ENCODE data around the gene RITA1.

RITA1 gene

GRCh38 chr12:113165521-113166450 is 19.7 kb upstream of the RITA1 start:
- DNase-seq (ENCODE audit: low spot score): no peak
- ChIA-PET POLR2A (ENCODE audit: low non-redundant PET) (no interaction called here), CTCF (interaction anchor here (0.5 to 1.0 kb wide), 3 partner anchors 9 to 747 kb away, joined by 3 to 4 read pairs (median 3); partner anchors contain the start of gene PTPN11)
- TF ChIP-seq CTCF (conservative IDR thresholded peaks at IDR 0.05; ENCODE audit: low read depth): no peak
- H3K27ac ChIP-seq: no peak overlapping the region

GRCh38 chr12:113167868-113168267 is 17.7 kb upstream of the RITA1 start:
- TF ChIP-seq CTCF (conservative IDR thresholded peaks at IDR 0.05; ENCODE audit: low read depth): no peak
- ChIA-PET CTCF (no interaction called here), POLR2A (ENCODE audit: low non-redundant PET) (no interaction called here)
- no peak for DNase-seq (ENCODE audit: low spot score)
- H3K27ac ChIP-seq: no peak overlapping the region

- TF ChIP-seq CTCF (conservative IDR thresholded peaks at IDR 0.05; ENCODE audit: low read depth): no peak
- H3K27ac ChIP-seq: no peak overlapping the region
- ChIA-PET POLR2A (ENCODE audit: low non-redundant PET) (no interaction called here), CTCF (no interaction called here)
- no peak for DNase-seq (ENCODE audit: low spot score)
Observed at GRCh38 chr12:113169697-113170096, 15.8 kb upstream of the RITA1 start.

- ChIA-PET POLR2A (ENCODE audit: low non-redundant PET) (interaction anchor here (0.6 kb wide), 1 partner anchor 165 kb away, joined by 4 read pairs; the partner anchor contains the start of gene SLC8B1), CTCF (no interaction called here)
- no peak for TF ChIP-seq CTCF (conservative IDR thresholded peaks at IDR 0.05; ENCODE audit: low read depth)
- no peak for DNase-seq (ENCODE audit: low spot score)
- no peak overlapping the region for H3K27ac ChIP-seq
Observed at GRCh38 chr12:113170457-113170856, 15.1 kb upstream of the RITA1 start.

- no peak for DNase-seq (ENCODE audit: low spot score)
- no peak overlapping the region for H3K27ac ChIP-seq
- ChIA-PET CTCF (no interaction called here), POLR2A (ENCODE audit: low non-redundant PET) (interaction anchor here (0.6 kb wide), 1 partner anchor 164 kb away, joined by 4 read pairs; the partner anchor contains the start of gene SLC8B1)
- no peak for TF ChIP-seq CTCF (conservative IDR thresholded peaks at IDR 0.05; ENCODE audit: low read depth)
Observed at GRCh38 chr12:113170926-113171325, 14.6 kb upstream of the RITA1 start.

GRCh38 chr12:113171543-113171942 is 14.0 kb upstream of the RITA1 start:
- POLR2A ChIA-PET (ENCODE audit: low non-redundant PET): no interaction called here
- CTCF ChIA-PET: interaction anchor here (0.6 kb wide), 1 partner anchor 13 kb away, joined by 3 read pairs; no protein-coding TSS in a partner anchor
- no peak for TF ChIP-seq CTCF (conservative IDR thresholded peaks at IDR 0.05; ENCODE audit: low read depth)
- H3K27ac ChIP-seq: no peak overlapping the region
- no peak for DNase-seq (ENCODE audit: low spot score)

Data from RWPE1 (cell line).